ENCODE data around the gene ACOX2. TPM values are rescaled to one million over a fixed set of nuclear protein-coding genes. Genes with fewer than 3 reads are reported as not detected.

The ACOX2 gene
- total RNA-seq, 1 experiment from 2014 or later: 3.0 TPM

DNA sequence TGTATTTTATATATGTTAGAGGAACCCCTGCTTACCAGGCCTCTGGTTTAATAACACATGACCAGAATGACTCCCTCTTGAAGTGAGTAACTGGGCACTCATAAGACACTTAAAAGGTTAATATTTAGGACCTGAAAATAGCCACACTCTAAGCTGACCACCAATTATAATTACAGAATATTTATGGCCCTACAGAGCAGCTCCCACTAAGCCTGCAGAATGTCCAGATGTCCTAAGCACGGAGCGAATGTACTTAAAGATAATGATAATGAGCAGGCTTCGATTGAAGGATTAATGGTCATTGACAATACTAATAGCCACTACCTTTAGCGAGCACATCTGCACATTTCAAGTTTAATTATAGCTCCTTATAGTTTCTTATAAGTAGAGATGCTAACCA lies 67.9 kb downstream of the ACOX2 start:
- in situ Hi-C loops (cut with HindIII; ENCODE audit: low pct_unique_long_range_greater_than_20kb, low sequenced_read_pairs): no loop called here
- no peak for DNase-seq (ENCODE audit: low read depth, low spot score)

DNA sequence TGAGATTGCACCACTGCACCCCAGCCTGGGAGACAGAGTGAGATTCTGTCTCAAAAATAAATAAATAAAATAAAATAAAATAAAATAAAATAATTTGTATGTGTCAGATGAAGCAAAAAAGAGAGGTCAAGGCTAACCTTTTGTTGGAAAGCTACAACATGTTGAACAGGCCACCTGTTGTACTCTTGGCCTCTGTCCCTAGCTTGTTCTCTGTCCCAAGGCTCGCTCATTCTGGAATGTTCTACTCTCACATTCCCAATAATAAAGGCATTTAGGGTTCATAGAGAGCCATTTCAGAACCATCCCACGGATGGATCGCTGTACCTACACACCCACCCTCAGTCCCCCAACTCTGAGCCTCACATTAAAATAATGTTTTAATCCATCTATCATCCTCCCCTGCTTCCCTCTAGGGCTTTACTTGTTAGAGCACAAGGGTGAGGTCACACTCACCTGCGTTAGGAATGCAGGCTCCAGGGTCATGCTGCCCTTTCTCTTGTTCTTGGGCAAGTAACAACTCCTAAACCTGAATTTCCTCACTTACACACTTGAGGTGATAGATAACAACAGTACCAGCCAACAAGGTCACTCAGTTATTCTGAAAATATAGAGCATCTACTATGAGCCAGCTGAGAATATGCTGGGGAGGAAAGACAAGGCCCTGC lies 70.0 kb downstream of the ACOX2 start:
- in situ Hi-C loops (cut with HindIII; ENCODE audit: low pct_unique_long_range_greater_than_20kb, low sequenced_read_pairs): no loop called here
- DNase-seq (ENCODE audit: low read depth, low spot score): no peak

DNA sequence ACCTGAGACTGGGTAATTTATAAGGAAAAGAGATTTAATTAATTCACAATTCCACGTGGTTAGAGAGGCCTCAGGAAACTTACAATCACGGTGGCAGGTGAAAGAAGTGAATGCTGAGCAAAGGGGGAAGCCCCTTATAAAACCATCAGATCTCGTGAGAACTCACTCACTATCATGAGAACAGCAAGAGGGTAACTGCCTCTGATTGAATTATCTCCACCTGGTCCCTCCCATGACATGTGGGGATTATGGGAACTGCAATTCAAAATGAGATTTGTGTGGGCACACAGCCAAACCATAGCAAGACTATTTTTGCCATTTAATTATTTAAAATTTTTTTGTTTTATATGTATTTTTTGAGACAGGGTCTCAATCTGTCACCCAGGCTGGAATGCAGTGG lies 72.1 kb downstream of the ACOX2 start:
- DNase-seq (ENCODE audit: low read depth, low spot score): peak; percentile 26
- in situ Hi-C loops (cut with HindIII; ENCODE audit: low pct_unique_long_range_greater_than_20kb, low sequenced_read_pairs): no loop called here

DNA sequence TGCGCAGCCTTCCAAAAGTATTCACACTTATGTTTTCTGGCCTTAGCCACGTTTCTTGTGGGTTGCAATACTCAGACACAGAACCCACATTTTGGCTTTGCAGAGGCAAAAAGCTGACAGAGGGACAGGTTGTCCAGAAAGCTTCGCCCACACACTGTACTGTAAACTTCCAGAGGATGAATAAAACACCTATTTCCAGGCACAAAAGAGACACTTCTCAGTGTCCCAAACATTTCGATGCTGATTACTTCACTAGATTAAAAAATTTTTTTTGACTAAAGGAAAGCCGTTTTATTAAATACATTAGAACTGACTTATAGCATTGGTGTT lies 73.1 kb downstream of the ACOX2 start:
- no peak for DNase-seq (ENCODE audit: low read depth, low spot score)
- in situ Hi-C loops (cut with HindIII; ENCODE audit: low pct_unique_long_range_greater_than_20kb, low sequenced_read_pairs): no loop called here

DNA sequence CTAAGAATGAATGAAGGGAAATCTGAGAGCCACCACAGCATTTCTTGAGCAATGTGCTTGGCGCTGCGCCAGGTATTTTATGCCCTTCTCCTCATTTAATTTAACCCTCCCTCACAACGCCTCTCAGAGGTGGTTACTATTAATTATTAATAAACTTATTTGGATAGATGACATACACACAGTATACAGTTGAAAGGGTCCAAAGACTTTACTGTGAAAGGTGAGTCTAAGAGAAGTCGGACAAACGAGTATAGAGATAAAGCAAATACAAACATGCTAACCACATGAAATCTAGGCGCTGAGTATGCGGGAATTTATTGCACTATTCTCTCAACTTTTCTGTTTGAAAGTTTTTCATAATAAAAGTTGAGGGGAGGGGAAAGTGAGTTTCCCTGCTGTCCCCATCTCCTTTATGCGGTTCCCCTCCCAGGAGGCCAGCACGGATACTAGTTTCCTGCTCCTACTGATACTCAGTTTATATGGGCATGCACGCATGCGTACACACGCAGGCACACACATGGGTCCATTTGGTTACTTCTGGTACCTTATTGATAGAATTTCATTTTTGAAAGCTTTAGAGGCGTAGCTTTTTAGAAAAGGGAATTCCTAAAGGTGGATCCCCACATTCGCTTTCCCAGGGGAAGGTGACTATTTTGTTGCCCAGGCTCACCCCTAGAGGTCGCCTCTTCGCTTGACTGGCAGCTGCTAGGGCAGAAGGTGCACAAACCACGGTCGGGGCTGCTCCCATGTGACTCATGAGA lies 73.6 kb downstream of the ACOX2 start:
- in situ Hi-C loops (cut with HindIII; ENCODE audit: low pct_unique_long_range_greater_than_20kb, low sequenced_read_pairs): no loop called here
- DNase-seq (ENCODE audit: low read depth, low spot score): peak; percentile 80

DNA sequence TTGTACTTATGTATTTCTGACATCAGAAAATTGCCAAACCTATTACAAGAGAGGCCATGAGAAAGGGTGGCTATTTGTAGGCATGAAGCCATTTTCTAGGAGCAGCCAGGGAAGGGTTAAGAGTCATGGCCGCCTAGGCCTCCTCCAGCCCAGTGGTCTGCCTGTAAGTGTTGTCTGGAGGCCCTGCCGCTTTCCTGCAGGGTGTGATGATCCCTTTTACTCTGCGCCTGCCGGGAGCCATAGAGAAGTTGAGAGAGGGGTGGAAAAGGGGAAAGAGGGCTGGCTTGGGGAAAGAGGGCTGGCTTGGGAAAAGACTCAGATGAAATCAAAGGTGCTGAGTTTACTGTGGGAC lies 74.2 kb downstream of the ACOX2 start:
- in situ Hi-C loops (cut with HindIII; ENCODE audit: low pct_unique_long_range_greater_than_20kb, low sequenced_read_pairs): no loop called here
- DNase-seq (ENCODE audit: low read depth, low spot score): no peak

DNA sequence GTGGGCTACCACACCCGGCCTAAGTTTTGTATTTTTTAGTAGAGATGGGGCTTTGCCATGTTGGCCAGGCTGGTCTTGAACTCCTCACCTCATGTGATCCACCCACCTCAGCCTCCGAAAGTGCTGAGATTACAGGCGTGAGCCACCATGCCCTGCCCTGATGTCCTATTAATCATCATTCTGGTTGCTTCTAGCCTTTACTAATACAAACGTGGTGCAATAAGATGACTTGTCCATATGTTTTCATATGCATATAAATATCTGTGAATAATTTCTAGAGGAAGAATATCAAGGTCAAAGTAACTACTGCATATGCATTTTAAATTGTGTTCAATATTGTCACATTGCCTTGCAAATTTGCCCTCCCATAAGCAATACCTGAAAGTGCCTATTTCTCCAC lies 77.8 kb downstream of the ACOX2 start:
- in situ Hi-C loops (cut with HindIII; ENCODE audit: low pct_unique_long_range_greater_than_20kb, low sequenced_read_pairs): no loop called here
- no peak for DNase-seq (ENCODE audit: low read depth, low spot score)

Other genes with a start within 250 kb of the ACOX2 start
- 25.4 and 26.4 TPM in 2 replicates for gene RPP14, start 230.9 kb downstream of the ACOX2 start, total RNA-seq (2014; rRNA removed; shearing (Covaris generic))
- 11.2 and 14.4 TPM in 2 replicates for gene HTD2, start 230.7 kb downstream of the ACOX2 start, total RNA-seq (2014; rRNA removed; shearing (Covaris generic))
- 42.0 and 45.8 TPM in 2 replicates for gene PXK, start 204.3 kb downstream of the ACOX2 start, total RNA-seq (2014; rRNA removed; shearing (Covaris generic))
- 75.7 and 90.4 TPM in 2 replicates for gene PDHB, start 103.4 kb downstream of the ACOX2 start, total RNA-seq (2014; rRNA removed; shearing (Covaris generic))
- 9.0 and 9.2 TPM in 2 replicates for gene KCTD6, start 45.1 kb downstream of the ACOX2 start, total RNA-seq (2014; rRNA removed; shearing (Covaris generic))
- gene FAM107A, start 40.2 kb upstream of the ACOX2 start, total RNA-seq (2014; rRNA removed; shearing (Covaris generic)): not detected in 2 replicates
- not detected in 2 replicates for gene FAM3D, start 129.6 kb upstream of the ACOX2 start, total RNA-seq (2014; rRNA removed; shearing (Covaris generic))

Data from SK-MEL-5 (cell line).